ENCODE measurements around the gene MATCAP1. TPM values are rescaled to one million over a fixed set of nuclear protein-coding genes. Genes with fewer than 3 reads are reported as not detected.

MATCAP1 gene
- total and polyA plus RNA-seq, 2 of the 8 experiments (the other 6 are each of a cell fraction or from before 2014, with no cell fraction given): 22.9 to 27.5 TPM

- no peak overlapping the region for H3K4ac ChIP-seq (replicated peaks; ENCODE audit: insufficient read length, low read depth, low read length)
- peak overlapping the region; percentile 79 to 89 for H3K4me2 ChIP-seq (ENCODE audit: insufficient read depth in 1 of 2, low read depth in 2 of 2, low read length in 2 of 2)
- ChIA-PET CTCF (ENCODE audit: partially characterized antibody) (interaction anchor here (0.6 to 19.3 kb wide), 16 partner anchors 9 to 254 kb away, joined by 3 to 291 read pairs (median 4); partner anchors contain the start of genes B3GNT9, CES3, ELMO3 and EXOC3L1), POLR2A (ENCODE audit: partially characterized antibody) (interaction anchor here (1.1 to 2.7 kb wide), 6 partner anchors 10 to 156 kb away, joined by 4 to 11 read pairs (median 6); partner anchors contain the start of genes ELMO3, FBXL8 and TRADD)
- H3K14ac ChIP-seq (ENCODE audit: insufficient read length): no peak overlapping the region
- H3K9me3 ChIP-seq (ENCODE audit: insufficient read depth in 2 of 2, low read depth in 1 of 2, low read length in 1 of 2): no peaks in the 10 kb centered on the region
- FAIRE-seq: no peak
- H3K79me1 ChIP-seq (ENCODE audit: low read depth, low read length): peaks cover 2% of the 10 kb centered on the region; the same call in 1 of the 2 replicates
- peak overlapping the region; percentile 46; the same call in 1 of the 2 replicates for H2BK15ac ChIP-seq (ENCODE audit: low read length)
- peak overlapping the region; percentile 21 for H3K56ac ChIP-seq (replicated peaks; ENCODE audit: insufficient read length, low read depth, low read length)
- peak overlapping the region; percentile 67; the same call in 1 of the 2 replicates for H2AFZ ChIP-seq (ENCODE audit: low read length)
- H3K79me2 ChIP-seq (ENCODE audit: control insufficient read depth in 1 of 2, insufficient read depth in 2 of 2, low read length in 2 of 2): no peaks in the 10 kb centered on the region
- H2AK5ac ChIP-seq (ENCODE audit: low read depth, low read length): 0 out of 2 replicates have a peak overlapping the region, but pooled peaks have one; percentile 69
- peaks cover 21% of the 10 kb centered on the region for H3K23me2 ChIP-seq (ENCODE audit: low read depth, low read length)
- peak overlapping the region; percentile 3; the same call in 1 of the 2 replicates for H2BK12ac ChIP-seq (ENCODE audit: low read depth, low read length)
- H2BK5ac ChIP-seq (ENCODE audit: low read depth, low read length): no peak overlapping the region
- H3K9ac ChIP-seq (replicated peaks in 1 of 4; ENCODE audit: extremely low read depth in 1 of 4, low read depth in 3 of 4, low read length in 3 of 4): no peak overlapping the region; a peak in 1 of 7 replicates
- no peak overlapping the region for H3K27ac ChIP-seq (ENCODE audit: low read depth, low read length)
- no peak overlapping the region; the same call in 1 of the 2 replicates for H2BK20ac ChIP-seq (ENCODE audit: low read length)
- no peak overlapping the region for H3K23ac ChIP-seq (ENCODE audit: insufficient read length)
- no peak for DNase-seq (ENCODE audit: low read depth in 1 of 2, low spot score in 2 of 2)
- H3K36me3 ChIP-seq (ENCODE audit: control insufficient read depth in 2 of 4, insufficient read depth in 4 of 4, low read length in 3 of 4): no peaks in the 10 kb centered on the region
- no peak overlapping the region for H2BK120ac ChIP-seq (replicated peaks; ENCODE audit: low read depth, low read length)
- no peak overlapping the region for H4K91ac ChIP-seq (replicated peaks; ENCODE audit: insufficient read length, low read length)
- H3K4me1 ChIP-seq (replicated peaks in 1 of 4; ENCODE audit: control insufficient read depth in 3 of 4, insufficient read depth in 4 of 4, low read length in 3 of 4): peaks cover 0 to 38% (median 27%) of the 10 kb centered on the region in 4 experiments; a peak in 6 of 7 replicates
- H4K20me1 ChIP-seq (replicated peaks in 1 of 2; ENCODE audit: control insufficient read depth in 1 of 2, insufficient read depth in 2 of 2, low read length in 2 of 2): peaks cover 4 to 23% of the 10 kb centered on the region in 2 experiments
- H4K8ac ChIP-seq (ENCODE audit: extremely low read depth, insufficient read depth, low read length): peak overlapping the region; percentile 81; the same call in 1 of the 2 replicates
- peak overlapping the region; percentile 17 to 65 (median 36) for H3K4me3 ChIP-seq (ENCODE audit: extremely low read depth in 1 of 4, insufficient read depth in 2 of 4, low read depth in 3 of 4, low read length in 4 of 4)
- H4K5ac ChIP-seq (ENCODE audit: insufficient read length, low read depth, low read length): no peak overlapping the region
- 29% methylated on average over 14 of the region's 14 CpGs; no CpG with 5 or more reads in 1 of the 2 experiments for WGBS, 2 experiments (ENCODE audit: extremely low coverage in 1 of 2, insufficient coverage in 1 of 2, insufficient read length in 1 of 2, insufficient replicate concordance in 2 of 2, low coverage in 1 of 2, low lambda C conversion rate in 2 of 2, missing lambda C conversion rate in 1 of 2)
- peaks cover 74 to 97% (median 95%) of the 10 kb centered on the region in 4 experiments for H3K27me3 ChIP-seq (replicated peaks in 1 of 4; ENCODE audit: control insufficient read depth in 3 of 4, extremely low read depth in 1 of 4, insufficient read depth in 3 of 4, low read length in 3 of 4)
- peak overlapping the region; percentile 53; the same call in 1 of the 2 replicates for H3K18ac ChIP-seq (ENCODE audit: extremely low read depth, low read length)
- TF ChIP-seq POU5F1 (IDR thresholded peaks at IDR 0.05; ENCODE audit: low read depth, low read length) (no peak), MAX (IDR thresholded peaks at IDR 0.05) (no peak), SUZ12 (IDR thresholded peaks at IDR 0.05; ENCODE audit: low read length) (peak; percentile 79), POLR2A (IDR thresholded peaks at IDR 0.05; ENCODE audit: control extremely low read depth in 1 of 2, low read depth in 2 of 2, low read length in 2 of 2) (no peak), JUN (IDR thresholded peaks at IDR 0.05; ENCODE audit: low read depth, low read length) (no peak), GABPA (IDR thresholded peaks at IDR 0.05; ENCODE audit: borderline replicate concordance, insufficient read depth, low read length) (no peak), GTF2F1 (IDR thresholded peaks at IDR 0.05; ENCODE audit: borderline replicate concordance, low read depth, low read length) (no peak), RFX5 (IDR thresholded peaks at IDR 0.05; ENCODE audit: borderline replicate concordance, low read depth, low read length) (no peak), SAP30 (IDR thresholded peaks at IDR 0.05; ENCODE audit: insufficient read depth, insufficient replicate concordance, low read length) (no peak), EGR1 (IDR thresholded peaks at IDR 0.05; ENCODE audit: borderline replicate concordance, low read depth, low read length) (no peak), ZNF274 (IDR thresholded peaks at IDR 0.05; ENCODE audit: borderline replicate concordance, extremely low read depth, low read length) (no peak), TEAD4 (IDR thresholded peaks at IDR 0.05; ENCODE audit: low read depth, low read length) (no peak)
Measured at GRCh38 chr16:67170949-67171649, 12.7 kb downstream of the MATCAP1 start.
